PC-9 (cell line): ENCODE data around the gene ADAMTSL3. TPM values are rescaled to one million over a fixed set of nuclear protein-coding genes. Genes with fewer than 3 reads are reported as not detected.

Source experiments
- BruUV-seq: library from RNA; stranded (reverse); fragments of 400-500 nt; replicated peaks from 2 replicates; lab custom pipeline; 2021; lab: Mats Ljungman, UMichigan
- CTCF ChIA-PET: fragments of 300-600 bp; sonication (Branson Sonifier 250); formaldehyde crosslinking; loops from one replicate; lab custom pipeline; 2022; ENCODE audit warnings: antibody characterized with exemption; lab: Charles Lee
- POLR2A ChIA-PET: fragments of 300-600 bp; sonication (Branson Sonifier 250); formaldehyde crosslinking; loops from one replicate; lab custom pipeline; 2022; ENCODE audit warnings: antibody characterized with exemption; ENCODE audit not compliant: unreplicated experiment; lab: Charles Lee
- DNase-seq, 2 experiments: peaks; one replicate each; pipeline versions ENCODE4 v3.0.0 to v3.0.0-alpha.2; 2015 to 2022; ENCODE audit warnings: mixed read lengths in 1 of 2
- H2AFZ ChIP-seq: fragments of 200-600 bp; sonication (generic); 2 replicates; pipeline ENCODE4 v1.8.1; 2017; ENCODE audit warnings: antibody characterized with exemption
- H3F3A ChIP-seq: fragments of 200-600 bp; sonication (generic); 2 replicates; pipeline ENCODE4 v1.8.1; 2017; ENCODE audit warnings: antibody characterized with exemption, mild to moderate bottlenecking, low read depth; ENCODE audit not compliant: insufficient read depth
- H3K27ac ChIP-seq: fragments of 200-600 bp; sonication (generic); 2 replicates; pipeline ENCODE4 v1.6.1; 2016; ENCODE audit warnings: mixed run types
- H3K27me3 ChIP-seq: fragments of 200-600 bp; sonication (generic); 2 replicates; pipeline ENCODE4 v1.6.1; 2016; ENCODE audit warnings: low read depth, mixed run types; ENCODE audit not compliant: insufficient read depth
- H3K36me3 ChIP-seq: fragments of 200-600 bp; sonication (generic); 2 replicates; pipeline ENCODE4 v1.6.1; 2016; ENCODE audit warnings: low read depth, mixed run types
- H3K4me1 ChIP-seq: fragments of 200-600 bp; sonication (generic); replicated peaks from 2 replicates; pipeline ENCODE4 v1.6.1; 2016; ENCODE audit warnings: mixed run types; ENCODE audit not compliant: insufficient read depth
- H3K4me2 ChIP-seq: fragments of 200-600 bp; sonication (generic); 2 replicates; pipeline ENCODE4 v1.6.1; 2017; ENCODE audit warnings: mixed run types
- H3K4me3 ChIP-seq: fragments of 200-600 bp; sonication (generic); 2 replicates; pipeline ENCODE4 v1.6.1; 2016; ENCODE audit warnings: mixed run types
- H3K79me2 ChIP-seq: fragments of 200-600 bp; sonication (generic); 2 replicates; pipeline ENCODE4 v1.6.1; 2017; ENCODE audit warnings: low read depth, mixed run types
- H3K9me2 ChIP-seq: fragments of 200-600 bp; sonication (generic); 2 replicates; pipeline ENCODE4 v1.8.1; 2017; ENCODE audit warnings: mild to moderate bottlenecking; ENCODE audit not compliant: insufficient read depth
- H3K9me3 ChIP-seq: fragments of 200-600 bp; sonication (generic); 2 replicates; pipeline ENCODE4 v1.8.1; 2016; ENCODE audit warnings: low read depth; ENCODE audit not compliant: insufficient read depth
- H4K20me1 ChIP-seq: fragments of 200-600 bp; sonication (generic); 2 replicates; pipeline ENCODE4 v1.8.1; 2017; ENCODE audit not compliant: insufficient read depth
- EZH2 ChIP-seq: fragments of 200-600 bp; sonication (generic); IDR thresholded peaks from 2 replicates; pipeline ENCODE4 v1.8.0; 2017; ENCODE audit warnings: antibody characterized with exemption, low read depth
- intact Hi-C: fragments of 100-400 bp; cut with micrococcal nuclease; formaldehyde crosslinking; loops from one replicate; pipeline ENCODE4 v1.10.0; 2022; ENCODE audit not compliant: unreplicated experiment
- total RNA-seq: library from RNA; stranded (reverse); gene quantifications from 2 replicates; pipeline ENCODE4 v1.2.3, GENCODE V29; 2021
- TF ChIP-seq, protein P1 (sequence below): fragments of 200-600 bp; sonication (generic); conservative IDR thresholded peaks from 2 replicates; pipeline ENCODE4 v1.6.1; 2017; ENCODE audit warnings: mixed run types, antibody characterized with exemption, mild to moderate bottlenecking, moderate library complexity

The ADAMTSL3 gene
- total RNA-seq, 1 experiment from 2014 or later = 5.0 TPM

DNA sequence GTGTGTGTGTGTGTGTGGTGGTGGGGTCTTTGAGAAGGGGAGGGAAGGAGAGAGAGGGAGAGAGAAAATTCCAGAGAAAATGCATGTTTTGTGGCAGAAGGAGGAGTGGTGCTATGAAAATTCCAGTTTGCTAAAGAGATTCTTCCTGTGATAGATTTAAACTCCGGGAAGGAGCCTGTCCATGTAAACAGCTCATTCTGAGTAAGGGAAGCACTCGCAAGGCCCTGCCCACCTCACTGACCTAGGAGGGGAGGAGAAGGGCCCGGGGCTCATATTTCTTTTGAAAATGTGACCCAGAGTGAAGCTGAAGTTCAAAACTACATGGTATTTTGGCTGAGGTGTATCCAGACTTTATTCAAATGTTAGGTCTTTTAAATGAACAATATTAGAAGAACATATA is 41.3 kb downstream of the ADAMTSL3 start:
- ChIA-PET POLR2A (no interaction called here), CTCF (no interaction called here)
- no peaks in the 10 kb centered on the region for H4K20me1 ChIP-seq
- H3K9me2 ChIP-seq = no peaks in the 10 kb centered on the region
- H3K4me1 ChIP-seq = peaks cover 13% of the 10 kb centered on the region
- H2AFZ ChIP-seq = no peak overlapping the region
- BruUV-seq = no TSS peak
- H3K4me3 ChIP-seq = no peak overlapping the region
- DNase-seq = peak in 1 of 2 experiments; percentile 22
- no peak for TF ChIP-seq EZH2
- TF ChIP-seq, protein P1, sequence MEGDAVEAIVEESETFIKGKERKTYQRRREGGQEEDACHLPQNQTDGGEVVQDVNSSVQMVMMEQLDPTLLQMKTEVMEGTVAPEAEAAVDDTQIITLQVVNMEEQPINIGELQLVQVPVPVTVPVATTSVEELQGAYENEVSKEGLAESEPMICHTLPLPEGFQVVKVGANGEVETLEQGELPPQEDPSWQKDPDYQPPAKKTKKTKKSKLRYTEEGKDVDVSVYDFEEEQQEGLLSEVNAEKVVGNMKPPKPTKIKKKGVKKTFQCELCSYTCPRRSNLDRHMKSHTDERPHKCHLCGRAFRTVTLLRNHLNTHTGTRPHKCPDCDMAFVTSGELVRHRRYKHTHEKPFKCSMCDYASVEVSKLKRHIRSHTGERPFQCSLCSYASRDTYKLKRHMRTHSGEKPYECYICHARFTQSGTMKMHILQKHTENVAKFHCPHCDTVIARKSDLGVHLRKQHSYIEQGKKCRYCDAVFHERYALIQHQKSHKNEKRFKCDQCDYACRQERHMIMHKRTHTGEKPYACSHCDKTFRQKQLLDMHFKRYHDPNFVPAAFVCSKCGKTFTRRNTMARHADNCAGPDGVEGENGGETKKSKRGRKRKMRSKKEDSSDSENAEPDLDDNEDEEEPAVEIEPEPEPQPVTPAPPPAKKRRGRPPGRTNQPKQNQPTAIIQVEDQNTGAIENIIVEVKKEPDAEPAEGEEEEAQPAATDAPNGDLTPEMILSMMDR = no peak
- no peaks in the 10 kb centered on the region; the same call in 1 of the 2 replicates for H3F3A ChIP-seq
- H3K27ac ChIP-seq = no peak overlapping the region
- no peaks in the 10 kb centered on the region for H3K36me3 ChIP-seq
- H3K27me3 ChIP-seq = no peaks in the 10 kb centered on the region
- intact Hi-C loops = loop anchor here (5.0 kb wide), 1 partner anchor 37 kb away; no protein-coding TSS in a partner anchor
- no peaks in the 10 kb centered on the region for H3K9me3 ChIP-seq
- no peak overlapping the region for H3K4me2 ChIP-seq
- no peaks in the 10 kb centered on the region for H3K79me2 ChIP-seq

DNA sequence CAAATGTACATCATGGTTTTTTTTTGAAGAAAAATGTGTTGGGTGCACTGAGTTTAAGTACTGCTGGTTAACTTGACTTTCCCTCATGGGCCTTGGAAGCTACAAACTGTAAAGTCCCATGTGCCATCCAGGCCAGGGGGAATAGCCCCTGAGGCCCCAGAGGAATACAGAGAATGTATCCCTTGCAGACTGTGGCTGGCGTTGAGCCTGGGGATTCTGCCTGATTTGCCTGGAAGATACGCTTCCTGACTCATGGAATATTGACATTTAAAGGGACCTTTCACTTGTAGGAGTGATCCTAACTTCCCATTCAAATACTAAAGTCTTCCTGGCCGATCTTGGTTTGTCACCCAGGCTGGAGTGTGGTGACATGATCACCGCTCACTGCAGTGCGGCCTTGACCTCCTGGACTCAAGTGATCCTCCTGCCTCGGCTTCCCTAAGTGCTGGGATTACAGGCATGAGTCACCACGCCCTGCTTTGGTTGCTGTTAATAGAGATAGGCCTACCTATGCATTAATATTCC is 42.0 kb downstream of the ADAMTSL3 start:
- H3K4me1 ChIP-seq = peaks cover 13% of the 10 kb centered on the region
- no peaks in the 10 kb centered on the region for H3K9me3 ChIP-seq
- intact Hi-C loops = loop anchor here (5.0 kb wide), 1 partner anchor 36 kb away; no protein-coding TSS in a partner anchor

DNA sequence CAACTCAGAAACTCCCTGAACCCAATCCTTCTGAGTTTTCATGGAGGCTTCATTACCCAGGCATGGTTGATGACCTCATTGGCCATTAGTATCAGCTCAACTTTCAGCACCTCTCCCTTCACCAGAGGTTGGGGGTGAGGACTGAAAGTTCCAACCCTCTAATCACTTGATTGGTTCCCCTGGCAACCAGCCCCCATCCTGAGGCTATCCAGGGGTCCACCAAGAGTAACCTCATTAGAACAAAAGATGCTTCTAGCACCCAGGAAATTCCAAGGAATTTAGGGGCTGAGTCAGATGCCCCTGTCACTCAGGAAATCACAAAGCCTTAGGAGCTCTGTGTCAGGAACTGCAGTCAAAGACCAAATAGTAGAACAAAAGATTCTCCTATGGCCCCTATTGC is 43.8 kb downstream of the ADAMTSL3 start:
- Histone ChIP-seq H3K4me3 (no peak overlapping the region), H2AFZ (no peak overlapping the region), H3K27ac (no peak overlapping the region), H3K9me3 (no peaks in the 10 kb centered on the region), H3K36me3 (no peaks in the 10 kb centered on the region), H3K9me2 (no peaks in the 10 kb centered on the region), H3K4me1 (peaks cover 13% of the 10 kb centered on the region), H4K20me1 (no peaks in the 10 kb centered on the region), H3K4me2 (no peak overlapping the region), H3F3A (no peaks in the 10 kb centered on the region; the same call in 1 of the 2 replicates), H3K79me2 (no peaks in the 10 kb centered on the region), H3K27me3 (no peaks in the 10 kb centered on the region)
- no peak for DNase-seq
- no TSS peak for BruUV-seq
- intact Hi-C loops = loop anchor here (5.0 kb wide), 1 partner anchor 35 kb away; no protein-coding TSS in a partner anchor
- POLR2A ChIA-PET = no interaction called here
- CTCF ChIA-PET = interaction anchor here (0.5 kb wide), 1 partner anchor 259 kb away, joined by 8 read pairs; no protein-coding TSS in a partner anchor
- TF ChIP-seq EZH2 = no peak
- TF ChIP-seq, protein P1 = no peak

More for the DNA sequence above, 42.0 kb downstream of the ADAMTSL3 start:
- Histone ChIP-seq H3K27ac (no peak overlapping the region), H3F3A (no peaks in the 10 kb centered on the region; the same call in 1 of the 2 replicates), H3K4me2 (no peak overlapping the region), H4K20me1 (no peaks in the 10 kb centered on the region), H3K79me2 (no peaks in the 10 kb centered on the region), H3K36me3 (no peaks in the 10 kb centered on the region), H3K9me2 (no peaks in the 10 kb centered on the region), H2AFZ (no peak overlapping the region), H3K27me3 (no peaks in the 10 kb centered on the region), H3K4me3 (no peak overlapping the region)
- DNase-seq = no peak
- no peak for TF ChIP-seq EZH2
- TF ChIP-seq, protein P1 = no peak
- BruUV-seq = no TSS peak
- CTCF ChIA-PET = no interaction called here
- POLR2A ChIA-PET = no interaction called here
